ENCODE measurements around the gene C11orf97.
A peak's percentile ranks its signal among the peaks of the same experiment; 100 is the strongest.
"Not testable (repeated sequence)": the region's sequence is repeated elsewhere in the genome, so short reads cannot be mapped to it uniquely, and the experiment has no call there.

The C11orf97 gene

DNA sequence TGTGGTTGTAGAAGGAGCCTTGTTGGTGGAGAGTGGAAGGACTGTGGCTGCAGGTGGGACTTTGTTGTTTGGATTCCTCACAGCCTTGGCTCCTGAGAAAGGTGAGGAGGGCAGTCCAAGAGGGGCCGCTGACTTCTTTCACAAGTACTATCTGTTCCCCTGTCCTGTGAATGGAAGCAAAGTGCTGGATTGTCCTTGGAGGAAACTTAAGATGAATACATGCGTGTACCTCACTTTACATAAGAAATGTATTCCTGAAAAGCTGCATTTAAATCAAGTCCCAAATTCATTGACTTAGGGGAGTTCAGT lies 33.9 kb downstream of the C11orf97 start:
- TF ChIP-seq, protein P1, sequence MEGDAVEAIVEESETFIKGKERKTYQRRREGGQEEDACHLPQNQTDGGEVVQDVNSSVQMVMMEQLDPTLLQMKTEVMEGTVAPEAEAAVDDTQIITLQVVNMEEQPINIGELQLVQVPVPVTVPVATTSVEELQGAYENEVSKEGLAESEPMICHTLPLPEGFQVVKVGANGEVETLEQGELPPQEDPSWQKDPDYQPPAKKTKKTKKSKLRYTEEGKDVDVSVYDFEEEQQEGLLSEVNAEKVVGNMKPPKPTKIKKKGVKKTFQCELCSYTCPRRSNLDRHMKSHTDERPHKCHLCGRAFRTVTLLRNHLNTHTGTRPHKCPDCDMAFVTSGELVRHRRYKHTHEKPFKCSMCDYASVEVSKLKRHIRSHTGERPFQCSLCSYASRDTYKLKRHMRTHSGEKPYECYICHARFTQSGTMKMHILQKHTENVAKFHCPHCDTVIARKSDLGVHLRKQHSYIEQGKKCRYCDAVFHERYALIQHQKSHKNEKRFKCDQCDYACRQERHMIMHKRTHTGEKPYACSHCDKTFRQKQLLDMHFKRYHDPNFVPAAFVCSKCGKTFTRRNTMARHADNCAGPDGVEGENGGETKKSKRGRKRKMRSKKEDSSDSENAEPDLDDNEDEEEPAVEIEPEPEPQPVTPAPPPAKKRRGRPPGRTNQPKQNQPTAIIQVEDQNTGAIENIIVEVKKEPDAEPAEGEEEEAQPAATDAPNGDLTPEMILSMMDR (IDR thresholded peaks at IDR 0.05; ENCODE audit: low read depth, low read length), result no peak
- H3K4me3 ChIP-seq (ENCODE audit: low read depth, low read length), result 0 out of 2 replicates have a peak overlapping the region, but pooled peaks have one; percentile 10

DNA sequence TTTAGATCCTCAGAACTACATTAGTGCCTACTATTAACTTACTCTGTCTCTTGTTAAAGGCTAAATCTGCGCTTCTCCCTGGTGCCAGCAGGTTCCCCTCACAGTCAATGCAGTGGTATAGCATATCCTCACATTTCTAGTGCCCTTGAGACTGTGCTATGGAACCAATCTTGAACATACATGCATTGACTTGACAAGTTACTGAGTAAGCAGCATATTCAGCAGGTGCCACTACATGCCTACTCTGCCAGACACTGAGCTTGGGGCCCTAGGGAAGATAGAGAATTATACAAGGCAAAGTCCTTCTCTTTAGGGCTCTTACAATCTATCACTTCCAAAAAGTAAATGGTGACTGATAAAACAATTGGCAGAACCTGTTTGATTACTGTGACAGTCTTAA lies 34.6 kb downstream of the C11orf97 start:
- H3K4me3 ChIP-seq (ENCODE audit: low read depth, low read length), result 0 out of 2 replicates have a peak overlapping the region, but pooled peaks have one; percentile 9
- TF ChIP-seq, protein P1 (IDR thresholded peaks at IDR 0.05; ENCODE audit: low read depth, low read length), result no peak

DNA sequence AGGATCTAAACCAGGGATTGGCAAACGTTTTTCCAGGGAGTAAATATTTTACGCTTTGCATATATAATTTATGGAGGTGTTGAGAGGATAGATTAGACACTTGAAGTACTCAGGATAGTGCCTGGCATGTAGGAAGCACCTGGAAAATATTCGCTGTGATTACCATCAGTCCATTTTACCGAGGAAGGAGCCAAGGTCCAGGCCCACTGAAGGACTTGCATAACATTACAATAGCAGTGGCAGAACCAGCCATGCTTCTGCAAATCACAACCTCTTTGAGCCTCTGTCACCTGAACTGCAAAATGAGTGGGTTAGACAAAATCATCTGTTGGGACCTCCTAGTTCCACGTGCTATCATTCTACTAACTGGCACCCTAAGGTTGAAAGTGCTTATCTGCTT lies 36.9 kb downstream of the C11orf97 start:
- TF ChIP-seq, protein P1 (IDR thresholded peaks at IDR 0.05; ENCODE audit: low read depth, low read length), result no peak
- H3K4me3 ChIP-seq (ENCODE audit: low read depth, low read length), result no peak overlapping the region

DNA sequence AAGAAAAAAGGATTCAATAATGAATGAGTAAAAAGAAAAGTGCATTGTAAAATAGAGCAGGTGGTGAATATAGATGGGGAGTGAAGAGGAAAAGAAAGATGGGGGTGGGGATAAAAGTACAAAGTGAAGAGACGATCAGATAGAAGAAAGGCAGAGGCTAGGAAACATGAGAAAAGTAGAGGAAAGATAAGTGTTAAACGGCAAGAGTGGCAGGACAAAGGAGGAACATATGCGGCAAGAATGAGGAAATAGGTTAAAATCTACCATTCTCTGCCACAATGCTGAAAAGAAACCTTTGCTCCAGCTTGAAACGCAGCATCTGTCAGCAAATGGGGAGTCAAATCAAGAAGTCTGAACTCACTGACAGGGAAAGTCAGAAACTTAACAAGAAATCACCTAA lies 38.3 kb downstream of the C11orf97 start:
- H3K4me3 ChIP-seq (ENCODE audit: low read depth, low read length), result no peak overlapping the region
- TF ChIP-seq, protein P1 (IDR thresholded peaks at IDR 0.05; ENCODE audit: low read depth, low read length), result no peak

DNA sequence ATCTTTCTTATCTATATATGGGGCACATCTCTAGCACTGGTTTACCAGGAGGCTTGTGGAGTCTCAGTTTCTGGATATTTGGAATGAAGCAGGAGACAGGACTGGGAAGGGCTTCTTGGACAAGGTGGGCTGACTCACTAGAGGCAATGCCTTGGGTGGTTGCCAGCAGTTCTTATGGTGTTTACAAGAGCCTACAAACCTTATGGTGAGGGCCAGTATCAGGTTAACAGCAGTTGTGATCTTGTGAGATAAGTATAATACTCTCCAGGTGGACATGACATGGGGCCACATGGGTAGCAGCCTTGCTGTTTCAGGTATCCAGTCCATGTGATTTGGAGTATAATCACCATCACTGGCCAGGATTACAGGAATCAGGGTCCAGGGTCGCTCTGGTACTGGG lies 41.7 kb downstream of the C11orf97 start:
- no peak overlapping the region for H3K4me3 ChIP-seq (ENCODE audit: low read depth, low read length)
- TF ChIP-seq, protein P1 (IDR thresholded peaks at IDR 0.05; ENCODE audit: low read depth, low read length), result no peak

DNA sequence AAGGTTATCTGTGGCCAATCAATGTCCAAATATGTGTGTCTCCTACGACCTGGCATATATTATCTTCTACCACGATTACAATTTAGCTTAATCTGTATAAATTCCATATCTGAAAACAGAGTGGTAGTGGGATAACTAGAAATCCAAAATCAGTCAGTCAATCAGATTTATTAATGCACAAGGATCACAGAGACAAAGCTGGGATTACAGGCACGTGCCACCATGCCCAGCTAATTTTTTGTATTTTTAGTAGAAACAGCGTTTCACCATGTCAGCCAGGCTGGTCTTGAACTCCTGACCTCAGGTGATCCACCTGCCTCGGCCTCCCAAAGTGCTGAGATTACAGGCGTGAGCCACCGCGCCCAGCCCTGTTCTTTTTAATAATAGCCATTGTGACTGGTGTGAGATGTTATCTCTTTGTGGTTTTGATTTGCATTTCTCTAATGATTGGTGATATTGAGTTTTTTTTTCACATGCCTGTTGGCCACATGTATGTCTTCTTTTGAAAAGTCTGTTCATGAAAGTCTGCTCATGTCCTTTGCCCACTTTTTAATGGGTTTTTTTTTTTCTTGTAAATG lies 43.6 kb downstream of the C11orf97 start:
- not testable (repeated sequence) for H3K4me3 ChIP-seq (ENCODE audit: low read depth, low read length)

DNA sequence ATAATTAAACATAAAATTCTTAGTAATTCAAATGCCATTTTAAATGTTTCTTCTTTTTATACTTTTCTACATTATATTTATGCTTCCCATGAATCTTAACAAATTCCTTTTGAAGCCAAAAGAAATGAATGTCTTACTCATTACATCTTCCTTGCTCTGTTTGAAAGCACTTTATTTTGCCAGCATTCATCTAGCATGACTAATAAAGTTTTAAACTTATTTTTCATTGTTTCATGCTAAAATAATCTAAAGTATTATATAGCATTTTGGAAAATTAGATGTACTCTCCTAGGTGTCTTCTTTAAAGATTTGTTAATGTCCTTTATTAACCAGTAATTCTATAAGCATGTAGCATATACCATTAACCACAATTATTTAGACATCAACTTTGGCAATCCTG lies 45.2 kb downstream of the C11orf97 start:
- TF ChIP-seq, protein P1 (IDR thresholded peaks at IDR 0.05; ENCODE audit: low read depth, low read length), result no peak
- H3K4me3 ChIP-seq (ENCODE audit: low read depth, low read length), result no peak overlapping the region

DNA sequence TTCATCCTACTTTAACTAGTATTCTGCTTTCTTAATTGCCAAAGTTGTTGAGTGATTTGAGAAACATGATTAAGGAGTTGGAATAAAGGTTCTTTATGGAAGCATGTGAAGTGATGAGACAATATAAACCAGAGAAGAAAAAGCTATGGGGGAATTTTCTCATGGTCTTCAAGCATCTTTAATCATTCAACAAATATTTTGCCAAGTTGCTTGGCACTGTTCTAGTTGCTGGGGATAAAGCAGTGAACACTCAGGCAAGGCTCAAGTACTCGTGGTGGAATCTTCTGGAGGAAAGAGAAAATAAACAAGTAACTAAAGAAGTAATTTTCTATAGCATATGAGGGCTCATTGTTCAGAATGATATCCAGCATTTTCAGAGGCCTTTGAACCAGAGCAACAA lies 45.7 kb downstream of the C11orf97 start:
- no peak overlapping the region for H3K4me3 ChIP-seq (ENCODE audit: low read depth, low read length)
- TF ChIP-seq, protein P1 (IDR thresholded peaks at IDR 0.05; ENCODE audit: low read depth, low read length), result no peak

All from WI38 (cell line).